HepG2 (cell line): Measurements from ENCODE around the gene POGLUT3. TPM values are rescaled to one million over a fixed set of nuclear protein-coding genes. Genes with fewer than 3 reads are reported as not detected.

ENCODE experiments used
- ATAC-seq: fragments of 200-7000 bp; cut with Tn5 transposase; 3 replicates; pipeline ENCODE4 v1.9.1; 2020; ENCODE audit warnings: mild to moderate bottlenecking, moderate library complexity
- BruUV-seq: library from RNA; stranded (reverse); fragments of 400-500 nt; replicated peaks from 2 replicates; lab custom pipeline; 2021; lab: Mats Ljungman, UMichigan
- CTCF ChIA-PET: fragments of 300-600 bp; formaldehyde crosslinking; extraction: SDS; loops from one replicate; lab custom pipeline; 2021; ENCODE audit warnings: low total read pairs, inconsistent platforms, low intra/inter-chr PET ratio; lab: Yijun Ruan, JAX
- POLR2A ChIA-PET: fragments of 350-600 bp; sonication (Branson Sonifier 250); formaldehyde crosslinking; loops from one replicate; lab custom pipeline; 2020; ENCODE audit warnings: antibody characterized with exemption, inconsistent platforms; lab: Yijun Ruan, JAX
- DNase-seq: peaks from one replicate; pipeline ENCODE4 v3.0.0-alpha.2; 2015; ENCODE audit warnings: low spot score
- FAIRE-seq: peaks from 3 replicates; lab custom pipeline; 2011; peaks lifted over from hg19 to GRCh38; lab: Jason Lieb, UNC
- H2AFZ ChIP-seq: one replicate; pipeline ENCODE4 v1.6.1; 2011; ENCODE audit warnings: low read length, inconsistent platforms
- H3K27ac ChIP-seq: fragments of 300-600 bp; 3 replicates; pipeline ENCODE4 v1.8.0; 2011; ENCODE audit warnings: mixed run types, mild to moderate bottlenecking, mixed read lengths, low read length, inconsistent platforms; ENCODE audit not compliant: insufficient read depth; ENCODE audit errors: extremely low read length
- H3K27me3 ChIP-seq, 2 experiments: fragments of 200-600 bp in 1 of 2; 2 replicates in 1 of 2; 3 replicates in 1 of 2; pipeline versions ENCODE4 v1.6.0 to v1.8.0; 2011; ENCODE audit warnings: low read length in 2 of 2, mild to moderate bottlenecking in 2 of 2, moderate library complexity in 2 of 2, inconsistent platforms in 1 of 2; ENCODE audit not compliant: insufficient read depth in 2 of 2, control insufficient read depth in 1 of 2
- H3K36me3 ChIP-seq, 2 experiments: fragments of 200-600 bp in 1 of 2; replicated peaks in 1 of 2; 2 replicates in 1 of 2; 3 replicates in 1 of 2; pipeline versions ENCODE4 v1.5.1 to v1.8.0; 2011; ENCODE audit warnings: low read length in 2 of 2, inconsistent platforms in 1 of 2; ENCODE audit not compliant: insufficient read depth in 2 of 2, control insufficient read depth in 1 of 2
- H3K4me1 ChIP-seq: 2 replicates; pipeline ENCODE4 v1.5.1; 2012; ENCODE audit warnings: low read length, inconsistent platforms; ENCODE audit not compliant: insufficient read depth
- H3K4me2 ChIP-seq: 2 replicates; pipeline ENCODE4 v1.6.0; 2011; ENCODE audit warnings: low read depth, low read length, inconsistent platforms
- H3K4me3 ChIP-seq, 3 experiments: fragments of 200-600 bp in 1 of 3; sonication (generic), shearing (Covaris generic) in 1 of 3; replicated peaks in 1 of 3; 2 replicates each; pipeline ENCODE4 v1.5.1; 2011 to 2016; ENCODE audit warnings: low read length in 3 of 3, inconsistent platforms in 2 of 3, low read depth in 2 of 3, mild to moderate bottlenecking in 2 of 3, control low read depth in 1 of 3, mixed read lengths in 1 of 3; ENCODE audit not compliant: insufficient read depth in 1 of 3
- H3K79me2 ChIP-seq: one replicate; pipeline ENCODE4 v1.6.1; 2011; ENCODE audit warnings: low read length, inconsistent platforms; ENCODE audit not compliant: insufficient read depth
- H3K9ac ChIP-seq: 2 replicates; pipeline ENCODE4 v1.6.0; 2011; ENCODE audit warnings: mild to moderate bottlenecking, low read depth, low read length, inconsistent platforms; ENCODE audit not compliant: insufficient read depth
- H3K9me3 ChIP-seq: 2 replicates; pipeline ENCODE4 v1.5.1; 2012; ENCODE audit warnings: mild to moderate bottlenecking, low read length
- H4K20me1 ChIP-seq: 2 replicates; pipeline ENCODE4 v1.6.0; 2011; ENCODE audit warnings: inconsistent platforms, mild to moderate bottlenecking, low read length, moderate library complexity; ENCODE audit not compliant: insufficient read depth
- AHDC1 ChIP-seq: sonication (generic); formaldehyde crosslinking; IDR thresholded peaks from 2 replicates; pipeline ENCODE4 v1.5.1; 2020; ENCODE audit warnings: mild to moderate bottlenecking, missing genetic modification reagents, borderline replicate concordance
- ZNF570 ChIP-seq: sonication (generic); formaldehyde crosslinking; IDR thresholded peaks from 2 replicates; pipeline ENCODE4 v1.4.0; 2020; ENCODE audit warnings: mild to moderate bottlenecking, missing genetic modification reagents, borderline replicate concordance
- WGBS: methylation state at CpG from one replicate; pipeline ENCODE4 v1.1.6; 2017; ENCODE audit warnings: low lambda C conversion rate; 5-methylcytosine and 5-hydroxymethylcytosine counted together
- in situ Hi-C: cut with HindIII; loops from 2 replicates; pipeline ENCODE4 v1.10.0; 2017; ENCODE audit warnings: low pct_unique_long_range_greater_than_20kb; ENCODE audit not compliant: extremely low pct_ligation_motif_present
- intact Hi-C: fragments of 100-400 bp; cut with micrococcal nuclease; formaldehyde crosslinking; loops from one replicate; pipeline ENCODE4 v1.10.0; 2022; ENCODE audit not compliant: unreplicated experiment
- polyA plus RNA-seq, 8 experiments: library from polyadenylated mRNA; depleted of rRNA in 3 of 8; stranded (reverse) in 7 of 8; unstranded in 1 of 8; fragments of >200 nt; fragmentation: Illumina TruSeq in 4 of 8; extraction: Trizol in 4 of 8; gene quantifications; 2 replicates each; pipeline versions ENCODE4 v1.2.1 to v1.2.3, GENCODE V29; 2011 to 2016; ENCODE audit warnings: low read depth in 4 of 8, missing spikeins in 1 of 8, mixed read lengths in 1 of 8; ENCODE audit not compliant: insufficient read depth in 1 of 8
- total RNA-seq, 5 experiments: library from RNA; depleted of rRNA; stranded (reverse); fragments of >200 nt; fragmentation: Illumina TruSeq; extraction: Trizol; gene quantifications; 2 replicates each; pipeline ENCODE4 v1.2.3, GENCODE V29; 2016; ENCODE audit warnings: low read depth in 1 of 5

POGLUT3 gene
- total and polyA plus RNA-seq, 2 of the 13 experiments (the other 11 are each of a cell fraction or from before 2014, with no cell fraction given) = 14.3 to 22.0 TPM

GRCh38 chr11:108466405-108466804 is 31.8 kb downstream of the POGLUT3 start:
- peak overlapping the region; percentile 97 for H3K9ac ChIP-seq
- H3K27me3 ChIP-seq = no peaks in the 10 kb centered on the region; a peak in 1 of 5 replicates
- H3K27ac ChIP-seq = peak overlapping the region; percentile 99
- H3K4me1 ChIP-seq = peaks cover 14% of the 10 kb centered on the region
- peak overlapping the region; percentile 66 to 82 (median 81) for H3K4me3 ChIP-seq
- no peaks in the 10 kb centered on the region for H3K9me3 ChIP-seq
- FAIRE-seq = no peak
- CTCF ChIA-PET = no interaction called here
- TF ChIP-seq ZNF570 (CRISPR knock-in tag) = no peak
- TF ChIP-seq AHDC1 (CRISPR knock-in tag) = 0 out of 2 replicates have a peak, but pooled peaks have one; percentile 6
- no TSS peak for BruUV-seq
- no peaks in the 10 kb centered on the region for H3K36me3 ChIP-seq
- H3K79me2 ChIP-seq = no peaks in the 10 kb centered on the region
- POLR2A ChIA-PET = interaction anchor here (1.5 kb wide), 1 partner anchor 32 kb away, joined by 5 read pairs; the partner anchor contains the start of gene POGLUT3
- peak overlapping the region; percentile 75 for H3K4me2 ChIP-seq
- no peak for DNase-seq
- in situ Hi-C loops = no loop called here
- no peak for ATAC-seq
- no peak overlapping the region for H2AFZ ChIP-seq
- WGBS = 60% methylated on average over 7 of the region's 7 CpGs
- H4K20me1 ChIP-seq = no peaks in the 10 kb centered on the region
- intact Hi-C loops = no loop called here
